GM23338 (cell line): Measurements from ENCODE around the gene GNAT1. TPM values are rescaled to one million over a fixed set of nuclear protein-coding genes. Genes with fewer than 3 reads are reported as not detected.

Source experiments
- ATAC-seq: fragments of 200-7000 bp; cut with Tn5 transposase; 3 replicates; pipeline ENCODE4 v1.9.1; 2020
- DNase-seq: peaks from one replicate; pipeline ENCODE4 v3.0.0-alpha.2; 2015; ENCODE audit warnings: low spot score
- H2AFZ ChIP-seq: fragments of 200-600 bp; sonication (generic); 2 replicates; pipeline ENCODE4 v1.8.0; 2016; ENCODE audit warnings: antibody characterized with exemption, mild to moderate bottlenecking, moderate library complexity
- H3F3A ChIP-seq: fragments of 200-600 bp; sonication (generic); replicated peaks from 2 replicates; pipeline ENCODE4 v1.8.0; 2017; ENCODE audit warnings: antibody characterized with exemption, mixed run types, low read depth
- H3K27ac ChIP-seq: fragments of 200-600 bp; sonication (generic); 2 replicates; pipeline ENCODE4 v1.6.1; 2016; ENCODE audit warnings: low read depth
- H3K27me3 ChIP-seq: fragments of 200-600 bp; sonication (generic); 2 replicates; pipeline ENCODE4 v1.8.0; 2016; ENCODE audit warnings: mild to moderate bottlenecking, mixed run types, moderate library complexity; ENCODE audit not compliant: insufficient read depth
- H3K36me3 ChIP-seq: fragments of 200-600 bp; sonication (generic); 2 replicates; pipeline ENCODE4 v1.8.0; 2016; ENCODE audit warnings: mild to moderate bottlenecking; ENCODE audit not compliant: insufficient read depth
- H3K4me1 ChIP-seq: fragments of 200-600 bp; sonication (generic); 2 replicates; pipeline ENCODE4 v1.8.0; 2016; ENCODE audit warnings: mild to moderate bottlenecking, moderate library complexity; ENCODE audit not compliant: insufficient read depth
- H3K4me2 ChIP-seq: fragments of 200-600 bp; sonication (generic); 2 replicates; pipeline ENCODE4 v1.7.1; 2017; ENCODE audit warnings: mixed run types
- H3K4me3 ChIP-seq: fragments of 200-600 bp; sonication (generic); 2 replicates; pipeline ENCODE4 v1.6.1; 2016; ENCODE audit warnings: mixed run types
- H3K79me2 ChIP-seq: fragments of 200-600 bp; sonication (generic); replicated peaks from 2 replicates; pipeline ENCODE4 v1.8.0; 2017; ENCODE audit warnings: mild to moderate bottlenecking; ENCODE audit not compliant: insufficient read depth
- H3K9me2 ChIP-seq: fragments of 200-600 bp; sonication (generic); 2 replicates; pipeline ENCODE4 v1.8.0; 2017; ENCODE audit not compliant: insufficient read depth
- H4K20me1 ChIP-seq: fragments of 200-600 bp; sonication (generic); replicated peaks from 2 replicates; pipeline ENCODE4 v1.8.0; 2017; ENCODE audit warnings: mild to moderate bottlenecking; ENCODE audit not compliant: insufficient read depth
- H3K27ac Mint-ChIP-seq: 2 replicates; pipeline ENCODE4 v1.8.0; 2020; ENCODE audit warnings: inconsistent platforms, mild to moderate bottlenecking, moderate library complexity, mixed read lengths
- H3K27me3 Mint-ChIP-seq: 3 replicates; pipeline ENCODE4 v1.8.0; 2022; ENCODE audit warnings: low read depth, mild to moderate bottlenecking, moderate library complexity, mixed read lengths, inconsistent platforms; ENCODE audit not compliant: insufficient read depth, poor library complexity
- H3K36me3 Mint-ChIP-seq: 3 replicates; pipeline ENCODE4 v1.8.0; 2021; ENCODE audit warnings: low read depth, mild to moderate bottlenecking, inconsistent platforms, moderate library complexity, mixed read lengths
- H3K4me1 Mint-ChIP-seq: 3 replicates; pipeline ENCODE4 v1.8.0; 2020; ENCODE audit warnings: mild to moderate bottlenecking, inconsistent platforms, mixed read lengths
- H3K4me3 Mint-ChIP-seq: 3 replicates; pipeline ENCODE4 v1.8.0; 2021; ENCODE audit warnings: moderate library complexity, mild to moderate bottlenecking, inconsistent platforms, mixed read lengths
- H3K9me3 Mint-ChIP-seq: 3 replicates; pipeline ENCODE4 v1.8.0; 2020; ENCODE audit warnings: moderate library complexity, mild to moderate bottlenecking, inconsistent platforms, mixed read lengths
- CREB1 ChIP-seq: fragments of 250-450 bp; sonication (Bioruptor Pico); IDR thresholded peaks from 2 replicates; pipeline ENCODE4 v1.5.0; 2020; ENCODE audit warnings: low read depth, mild to moderate bottlenecking, moderate library complexity
- EZH2phosphoT487 ChIP-seq: fragments of 200-600 bp; sonication (generic); IDR thresholded peaks from one replicate; pipeline ENCODE4 v1.8.1; 2018; ENCODE audit warnings: antibody characterized with exemption; ENCODE audit not compliant: unreplicated experiment
- JUNB ChIP-seq: IDR thresholded peaks from one replicate; pipeline ENCODE4 v1.6.1; 2016; ENCODE audit warnings: antibody characterized with exemption; ENCODE audit not compliant: unreplicated experiment
- POLR2AphosphoS5 ChIP-seq: IDR thresholded peaks from 2 replicates; pipeline ENCODE4 v1.6.1; 2016; ENCODE audit warnings: antibody characterized with exemption, low read depth
- REST ChIP-seq: IDR thresholded peaks from one replicate; pipeline ENCODE4 v1.6.1; 2018; ENCODE audit warnings: antibody characterized with exemption; ENCODE audit not compliant: unreplicated experiment
- STAT1 ChIP-seq: IDR thresholded peaks from one replicate; pipeline ENCODE4 v1.6.1; 2016; ENCODE audit warnings: antibody characterized with exemption; ENCODE audit not compliant: unreplicated experiment
- ZNF114 ChIP-seq: fragments of 250-450 bp; sonication (Bioruptor Pico); IDR thresholded peaks from 2 replicates; pipeline ENCODE4 v1.5.0; 2020; ENCODE audit warnings: mild to moderate bottlenecking, moderate library complexity
- ZNF331 ChIP-seq: fragments of 250-450 bp; sonication (Bioruptor Pico); IDR thresholded peaks from 2 replicates; pipeline ENCODE4 v1.5.0; 2020; ENCODE audit warnings: low read depth, mild to moderate bottlenecking, moderate library complexity
- polyA plus RNA-seq: library from polyadenylated mRNA; unstranded; fragments of >200 nt; fragmentation: Nextera tagmentation; extraction: Ambion mirVana; gene quantifications from 2 replicates; pipeline ENCODE4 v1.2.1, GENCODE V29; 2016
- total RNA-seq: library from RNA; depleted of rRNA; stranded (reverse); fragments of >200 nt; shearing (Covaris generic); gene quantifications from 2 replicates; pipeline ENCODE4 v1.2.3, GENCODE V29; 2014
- TF ChIP-seq, protein P1 (sequence below), 2 experiments: fragments of 200-600 bp in 1 of 2; sonication (generic) in 1 of 2; conservative IDR thresholded peaks; 2 replicates each; pipeline versions ENCODE4 v1.5.1 to v1.6.1; 2016 to 2017; ENCODE audit warnings: antibody characterized with exemption in 2 of 2, low read depth in 2 of 2, mild to moderate bottlenecking in 2 of 2, moderate library complexity in 1 of 2
- TF ChIP-seq, protein P2 (sequence below): IDR thresholded peaks from 2 replicates; pipeline ENCODE4 v1.6.1; 2016; ENCODE audit warnings: antibody characterized with exemption

Gene GNAT1
- total and polyA plus RNA-seq, 2 experiments from 2014 or later: not detected

- TF ChIP-seq, protein P1, sequence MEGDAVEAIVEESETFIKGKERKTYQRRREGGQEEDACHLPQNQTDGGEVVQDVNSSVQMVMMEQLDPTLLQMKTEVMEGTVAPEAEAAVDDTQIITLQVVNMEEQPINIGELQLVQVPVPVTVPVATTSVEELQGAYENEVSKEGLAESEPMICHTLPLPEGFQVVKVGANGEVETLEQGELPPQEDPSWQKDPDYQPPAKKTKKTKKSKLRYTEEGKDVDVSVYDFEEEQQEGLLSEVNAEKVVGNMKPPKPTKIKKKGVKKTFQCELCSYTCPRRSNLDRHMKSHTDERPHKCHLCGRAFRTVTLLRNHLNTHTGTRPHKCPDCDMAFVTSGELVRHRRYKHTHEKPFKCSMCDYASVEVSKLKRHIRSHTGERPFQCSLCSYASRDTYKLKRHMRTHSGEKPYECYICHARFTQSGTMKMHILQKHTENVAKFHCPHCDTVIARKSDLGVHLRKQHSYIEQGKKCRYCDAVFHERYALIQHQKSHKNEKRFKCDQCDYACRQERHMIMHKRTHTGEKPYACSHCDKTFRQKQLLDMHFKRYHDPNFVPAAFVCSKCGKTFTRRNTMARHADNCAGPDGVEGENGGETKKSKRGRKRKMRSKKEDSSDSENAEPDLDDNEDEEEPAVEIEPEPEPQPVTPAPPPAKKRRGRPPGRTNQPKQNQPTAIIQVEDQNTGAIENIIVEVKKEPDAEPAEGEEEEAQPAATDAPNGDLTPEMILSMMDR (conservative IDR thresholded peaks at IDR 0.05; ENCODE audit: low read depth in 2 of 2): no peak
- no peak for TF ChIP-seq STAT1
- no peak for TF ChIP-seq ZNF331 (CRISPR knock-in tag)
Measured at GRCh38 chr3:50150404-50150750, 41.0 kb upstream of the GNAT1 start (continued).

GRCh38 chr3:50150863-50151686, 40.3 kb upstream of the GNAT1 start:
- Mint-ChIP-seq H3K27ac (no peak overlapping the region; the same call in 1 of the 2 replicates), H3K27me3 (peaks cover 46% of the 10 kb centered on the region), H3K36me3 (peaks cover 2% of the 10 kb centered on the region; the same call in 1 of the 3 replicates), H3K4me1 (peaks cover 55% of the 10 kb centered on the region), H3K4me3 (peak overlapping the region; percentile 41; the same call in 1 of the 3 replicates), H3K9me3 (no peaks in the 10 kb centered on the region; the same call in 2 of the 3 replicates)
- no peak overlapping the region for H3K4me3 ChIP-seq
- DNase-seq: peak; percentile 67
- no peaks in the 10 kb centered on the region for H4K20me1 ChIP-seq
- peaks cover 20% of the 10 kb centered on the region for H3K27me3 ChIP-seq
- no peaks in the 10 kb centered on the region; the same call in 1 of the 2 replicates for H3K9me2 ChIP-seq
- peak overlapping the region; percentile 57; the same call in 1 of the 2 replicates for H3K4me2 ChIP-seq
- H3F3A ChIP-seq: peaks cover 6% of the 10 kb centered on the region; the same call in 1 of the 2 replicates
- TF ChIP-seq REST (no peak), POLR2AphosphoS5 (no peak), ZNF114 (CRISPR knock-in tag) (no peak), EZH2phosphoT487 (no peak), JUNB (no peak), CREB1 (no peak), ZNF331 (CRISPR knock-in tag) (no peak)
- TF ChIP-seq, protein P2, sequence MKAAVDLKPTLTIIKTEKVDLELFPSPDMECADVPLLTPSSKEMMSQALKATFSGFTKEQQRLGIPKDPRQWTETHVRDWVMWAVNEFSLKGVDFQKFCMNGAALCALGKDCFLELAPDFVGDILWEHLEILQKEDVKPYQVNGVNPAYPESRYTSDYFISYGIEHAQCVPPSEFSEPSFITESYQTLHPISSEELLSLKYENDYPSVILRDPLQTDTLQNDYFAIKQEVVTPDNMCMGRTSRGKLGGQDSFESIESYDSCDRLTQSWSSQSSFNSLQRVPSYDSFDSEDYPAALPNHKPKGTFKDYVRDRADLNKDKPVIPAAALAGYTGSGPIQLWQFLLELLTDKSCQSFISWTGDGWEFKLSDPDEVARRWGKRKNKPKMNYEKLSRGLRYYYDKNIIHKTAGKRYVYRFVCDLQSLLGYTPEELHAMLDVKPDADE: no peak
- H2AFZ ChIP-seq: peak overlapping the region; percentile 90
- no peak overlapping the region for H3K27ac ChIP-seq
- H3K36me3 ChIP-seq: no peaks in the 10 kb centered on the region
- peaks cover 5% of the 10 kb centered on the region for H3K79me2 ChIP-seq
- peaks cover 20% of the 10 kb centered on the region for H3K4me1 ChIP-seq
- peak; percentile 50 for ATAC-seq
